ENCODE data around the gene LGMN. TPM values are rescaled to one million over a fixed set of nuclear protein-coding genes. Genes with fewer than 3 reads are reported as not detected.

Gene LGMN
- total and polyA plus RNA-seq, 8 donors, result 75.4 to 251 (median 97.1) TPM

GRCh38 chr14:92735344-92735743 is 13.1 kb downstream of the LGMN start:
- intact Hi-C loops (cut with DNase I), result no loop called here

GRCh38 chr14:92734618-92735017 is 13.8 kb downstream of the LGMN start:
- H3K27me3 ChIP-seq, result no peaks in the 10 kb centered on the region
- H3K9me3 ChIP-seq, result no peaks in the 10 kb centered on the region
- no peak for DNase-seq
- no peak overlapping the region for H3K27ac ChIP-seq
- intact Hi-C loops (cut with DNase I), result no loop called here
- peaks cover 2 to 13% of the 10 kb centered on the region in 2 donors for H3K4me1 ChIP-seq
- H3K36me3 ChIP-seq, result peaks cover 0 to 30% of the 10 kb centered on the region in 2 donors
- no peak for ATAC-seq
- H3K4me3 ChIP-seq, result no peak overlapping the region
- TF ChIP-seq CTCF (IDR thresholded peaks at IDR 0.05), result no peak

More at GRCh38 chr14:92735344-92735743, 13.1 kb downstream of the LGMN start:
- Histone ChIP-seq H3K4me3 (no peak overlapping the region), H3K4me1 (peaks cover 0 to 6% of the 10 kb centered on the region in 2 donors), H3K9me3 (no peaks in the 10 kb centered on the region), H3K27ac (no peak overlapping the region), H3K27me3 (no peaks in the 10 kb centered on the region), H3K36me3 (peaks cover 0 to 30% of the 10 kb centered on the region in 2 donors)
- TF ChIP-seq CTCF (IDR thresholded peaks at IDR 0.05), result no peak
- no peak for ATAC-seq
- DNase-seq, result no peak

GRCh38 chr14:92733007-92733406 is 15.4 kb downstream of the LGMN start:
- TF ChIP-seq CTCF (IDR thresholded peaks at IDR 0.05), result no peak
- H3K4me3 ChIP-seq, result no peak overlapping the region
- no peak overlapping the region for H3K27ac ChIP-seq
- H3K36me3 ChIP-seq, result peaks cover 0 to 28% of the 10 kb centered on the region in 2 donors
- DNase-seq (no peak), ATAC-seq (no peak)
- H3K4me1 ChIP-seq, result peaks cover 4 to 27% of the 10 kb centered on the region in 2 donors
- intact Hi-C loops (cut with DNase I), result no loop called here
- H3K9me3 ChIP-seq, result no peaks in the 10 kb centered on the region
- H3K27me3 ChIP-seq, result no peaks in the 10 kb centered on the region

- Histone ChIP-seq H3K4me3 (no peak overlapping the region), H3K4me1 (peaks cover 7 to 37% of the 10 kb centered on the region in 2 donors), H3K27me3 (no peaks in the 10 kb centered on the region), H3K36me3 (peaks cover 0 to 28% of the 10 kb centered on the region in 2 donors), H3K27ac (no peak overlapping the region), H3K9me3 (no peaks in the 10 kb centered on the region)
- intact Hi-C loops (cut with DNase I), result no loop called here
- no peak for TF ChIP-seq CTCF (IDR thresholded peaks at IDR 0.05)
- DNase-seq, result no peak
- no peak for ATAC-seq
Measured at GRCh38 chr14:92731622-92732115, 16.8 kb downstream of the LGMN start.

- ATAC-seq (no peak), DNase-seq (no peak)
- no peaks in the 10 kb centered on the region for H3K27me3 ChIP-seq
- intact Hi-C loops (cut with DNase I), result no loop called here
- no peak overlapping the region for H3K4me3 ChIP-seq
- TF ChIP-seq CTCF (IDR thresholded peaks at IDR 0.05), result no peak
- H3K27ac ChIP-seq, result no peak overlapping the region
- peaks cover 0 to 28% of the 10 kb centered on the region in 2 donors for H3K36me3 ChIP-seq
- no peaks in the 10 kb centered on the region for H3K9me3 ChIP-seq
- peaks cover 19 to 54% of the 10 kb centered on the region in 2 donors for H3K4me1 ChIP-seq
Measured at GRCh38 chr14:92729634-92730358, 18.6 kb downstream of the LGMN start.
